HCT116 (cell line): ENCODE results near the gene USH1G. TPM values are rescaled to one million over a fixed set of nuclear protein-coding genes. Genes with fewer than 3 reads are reported as not detected.
A peak's percentile ranks its signal among the peaks of the same experiment; 100 is the strongest.

Experiments
- ATAC-seq: fragments of 200-7000 bp; cut with Tn5 transposase; 2 replicates; pipeline ENCODE4 v1.9.1; 2020; ENCODE audit warnings: mild to moderate bottlenecking, moderate library complexity
- BruUV-seq: library from RNA; stranded (reverse); fragments of 400-500 nt; replicated peaks from 2 replicates; lab custom pipeline; 2021; lab: Mats Ljungman, UMichigan
- CTCF ChIA-PET: fragments of 300-600 bp; sonication (Branson Sonifier 250); formaldehyde crosslinking; loops from one replicate; lab custom pipeline; 2021; ENCODE audit warnings: antibody characterized with exemption; lab: Charles Lee
- POLR2A ChIA-PET: fragments of 300-600, 350-600 bp; sonication (Branson Sonifier 250); formaldehyde crosslinking; loops from one replicate; lab custom pipeline; 2021; ENCODE audit warnings: antibody characterized with exemption; lab: Charles Lee
- RAD21 ChIA-PET, 2 experiments: fragments of 300-600 bp; sonication (Branson Sonifier 250); formaldehyde crosslinking; loops; one replicate each; lab custom pipeline; 2023; ENCODE audit warnings: low total read pairs in 2 of 2; ENCODE audit not compliant: uncharacterized antibody in 2 of 2, unreplicated experiment in 2 of 2, low non-redundant PET in 1 of 2; lab: Charles Lee
- DNase-seq: peaks from one replicate; pipeline ENCODE4 v3.0.0-alpha.2; 2010; ENCODE audit warnings: low read depth, low spot score
- H2AFZ ChIP-seq: fragments of 200-600 bp; shearing (Covaris generic), sonication (generic); 2 replicates; pipeline ENCODE4 v1.6.1; 2017; ENCODE audit warnings: low read depth, mixed run types, mixed read lengths, antibody characterized with exemption, low read length; ENCODE audit not compliant: poor library complexity, severe bottlenecking
- H3K27ac ChIP-seq: 2 replicates; pipeline ENCODE4 v1.5.1; 2012; ENCODE audit warnings: low read depth, low read length
- H3K27me3 ChIP-seq: fragments of 200-600 bp; sonication (generic); 2 replicates; pipeline ENCODE4 v1.6.1; 2016; ENCODE audit warnings: mixed run types, low read length, mixed read lengths; ENCODE audit not compliant: insufficient read depth
- H3K36me3 ChIP-seq, 2 experiments: fragments of 200-500 bp in 1 of 2; fragments of 200-600 bp in 1 of 2; sonication (Bioruptor generic) in 1 of 2; sonication (generic) in 1 of 2; 2 replicates each; pipeline versions ENCODE4 v1.5.1 to v1.6.1; 2014 to 2016; ENCODE audit warnings: low read length in 2 of 2, inconsistent platforms in 1 of 2, mixed read lengths in 1 of 2, mixed run types in 1 of 2; ENCODE audit not compliant: insufficient read depth in 2 of 2, control insufficient read depth in 1 of 2
- H3K4me1 ChIP-seq, 2 experiments: fragments of 200-600 bp in 1 of 2; sonication (generic) in 1 of 2; 2 replicates each; pipeline versions ENCODE4 v1.5.1 to v1.6.1; 2012 to 2017; ENCODE audit warnings: low read length in 2 of 2, inconsistent platforms in 1 of 2, mild to moderate bottlenecking in 1 of 2, mixed read lengths in 1 of 2, mixed run types in 1 of 2, moderate library complexity in 1 of 2; ENCODE audit not compliant: insufficient read depth in 2 of 2, control insufficient read depth in 1 of 2
- H3K4me2 ChIP-seq: fragments of 200-600 bp; sonication (generic); 2 replicates; pipeline ENCODE4 v1.6.1; 2017; ENCODE audit warnings: mixed run types, low read length, mixed read lengths
- H3K4me3 ChIP-seq, 2 experiments: fragments of 200-600 bp in 1 of 2; sonication (generic) in 1 of 2; replicated peaks in 1 of 2; 2 replicates each; pipeline ENCODE4 v1.5.1; 2011 to 2016; ENCODE audit warnings: low read length in 2 of 2, control low read depth in 1 of 2, low read depth in 1 of 2, mild to moderate bottlenecking in 1 of 2, mixed read lengths in 1 of 2, mixed run types in 1 of 2
- H3K79me2 ChIP-seq: fragments of 200-600 bp; sonication (generic); 2 replicates; pipeline ENCODE4 v1.6.1; 2017; ENCODE audit warnings: mild to moderate bottlenecking, mixed run types, low read length, moderate library complexity, mixed read lengths; ENCODE audit not compliant: insufficient read depth
- H3K9ac ChIP-seq: fragments of 200-600 bp; sonication (generic); 2 replicates; pipeline ENCODE4 v1.6.1; 2016; ENCODE audit warnings: low read length, mixed read lengths
- H3K9me2 ChIP-seq: fragments of 200-600 bp; sonication (generic), shearing (Covaris generic); 2 replicates; pipeline ENCODE4 v1.6.1; 2017; ENCODE audit warnings: mixed run types, mild to moderate bottlenecking, moderate library complexity; ENCODE audit not compliant: insufficient read depth
- H3K9me3 ChIP-seq, 2 experiments: fragments of 200-500 bp in 1 of 2; fragments of 200-600 bp in 1 of 2; sonication (Bioruptor generic) in 1 of 2; sonication (generic) in 1 of 2; 2 replicates each; pipeline ENCODE4 v1.6.1; 2014 to 2017; ENCODE audit warnings: low read length in 2 of 2, mixed read lengths in 2 of 2, inconsistent platforms in 1 of 2, low read depth in 1 of 2, mild to moderate bottlenecking in 1 of 2, mixed run types in 1 of 2, moderate library complexity in 1 of 2; ENCODE audit not compliant: control insufficient read depth in 1 of 2, insufficient read depth in 1 of 2
- H4K20me1 ChIP-seq: fragments of 200-600 bp; sonication (generic), shearing (Covaris generic); 2 replicates; pipeline ENCODE4 v1.6.1; 2017; ENCODE audit warnings: mixed run types, mild to moderate bottlenecking, moderate library complexity; ENCODE audit not compliant: insufficient read depth
- ATF3 ChIP-seq: IDR thresholded peaks from 2 replicates; pipeline ENCODE4 v1.6.1; 2012
- CTCF ChIP-seq, 3 experiments: fragments of 200-600 bp in 1 of 3; sonication (generic) in 1 of 3; IDR thresholded peaks in 2 of 3; conservative IDR thresholded peaks in 1 of 3; 2 replicates each; pipeline ENCODE4 v1.5.1; 2012 to 2017; ENCODE audit warnings: low read depth in 2 of 3, low read length in 2 of 3, antibody characterized with exemption in 1 of 3, borderline replicate concordance in 1 of 3, control low read depth in 1 of 3, mild to moderate bottlenecking in 1 of 3, mixed read lengths in 1 of 3, mixed run types in 1 of 3, moderate library complexity in 1 of 3; ENCODE audit not compliant: insufficient read depth in 1 of 3
- EZH2 ChIP-seq: fragments of 200-600 bp; sonication (generic); IDR thresholded peaks from 2 replicates; pipeline ENCODE4 v1.6.1; 2017; ENCODE audit warnings: antibody characterized with exemption, mixed run types
- EZH2phosphoT487 ChIP-seq: fragments of 200-600 bp; IDR thresholded peaks from 2 replicates; pipeline ENCODE4 v1.6.1; 2018; ENCODE audit warnings: antibody characterized with exemption, borderline replicate concordance
- JUND ChIP-seq: IDR thresholded peaks from 2 replicates; pipeline ENCODE4 v1.6.1; 2012
- POLR2A ChIP-seq: IDR thresholded peaks from 2 replicates; pipeline ENCODE4 v1.7.0; 2011; ENCODE audit warnings: borderline replicate concordance; ENCODE audit not compliant: insufficient read depth, insufficient read length; ENCODE audit errors: extremely low read depth
- POLR2AphosphoS5 ChIP-seq: IDR thresholded peaks from 2 replicates; pipeline ENCODE4 v1.6.1; 2011; ENCODE audit warnings: mild to moderate bottlenecking, low read depth, low read length, moderate library complexity
- RAD21 ChIP-seq: IDR thresholded peaks from 2 replicates; pipeline ENCODE4 v1.6.1; 2012; ENCODE audit warnings: low read depth, mild to moderate bottlenecking
- REST ChIP-seq: IDR thresholded peaks from 2 replicates; pipeline ENCODE4 v1.6.1; 2012; ENCODE audit warnings: low read depth
- SRF ChIP-seq: IDR thresholded peaks from 2 replicates; pipeline ENCODE4 v1.6.1; 2012; ENCODE audit warnings: low read depth
- ZBTB33 ChIP-seq: IDR thresholded peaks from 2 replicates; pipeline ENCODE4 v1.6.1; 2011; ENCODE audit warnings: mild to moderate bottlenecking, low read length, moderate library complexity; ENCODE audit not compliant: insufficient replicate concordance; ENCODE audit errors: extremely low read depth
- ZFX ChIP-seq: fragments of 450-650 bp; IDR thresholded peaks from 2 replicates; pipeline ENCODE4 v1.6.1; 2017
- ZNF274 ChIP-seq: fragments of 200-500 bp; sonication (Bioruptor generic); IDR thresholded peaks from 2 replicates; pipeline ENCODE4 v1.6.1; 2014; ENCODE audit warnings: mild to moderate bottlenecking, low read depth, low read length, inconsistent platforms
- intact Hi-C: fragments of 100-400 bp; cut with micrococcal nuclease; formaldehyde crosslinking; loops from 2 replicates; pipeline ENCODE4 v1.10.0; 2022
- total RNA-seq: library from RNA; stranded (reverse); gene quantifications from one replicate; pipeline ENCODE4 v1.2.1, GENCODE V29; 2021; ENCODE audit not compliant: unreplicated experiment

The USH1G gene
- total RNA-seq, 1 experiment from 2014 or later: 3.1 TPM

GRCh38 chr17:74950207-74950606 lies 27.2 kb upstream of the USH1G start (continued):
- TF ChIP-seq CTCF (IDR thresholded peaks at IDR 0.05 in 2 of 3, conservative IDR thresholded peaks at IDR 0.05 in 1 of 3; ENCODE audit: borderline replicate concordance in 1 of 3, insufficient read depth in 1 of 3, low read depth in 2 of 3, low read length in 2 of 3) (no peak), RAD21 (no peak), ATF3 (no peak)

- peak; percentile 9; the same call in 1 of the 2 replicates for ATAC-seq
- no peak for DNase-seq
- Histone ChIP-seq H3K27ac (no peak overlapping the region), H3K4me2 (no peak overlapping the region), H4K20me1 (no peaks in the 10 kb centered on the region), H3K9ac (no peak overlapping the region), H3K27me3 (no peaks in the 10 kb centered on the region), H2AFZ (no peak overlapping the region), H3K4me3 (no peak overlapping the region), H3K36me3 (no peaks in the 10 kb centered on the region), H3K9me3 (no peaks in the 10 kb centered on the region), H3K4me1 (peaks cover 2 to 19% of the 10 kb centered on the region in 2 experiments; a peak in 3 of 4 replicates), H3K9me2 (no peaks in the 10 kb centered on the region), H3K79me2 (no peaks in the 10 kb centered on the region)
- no peak for TF ChIP-seq ZBTB33
- TF ChIP-seq RAD21: no peak
- no peak for TF ChIP-seq EZH2
- no peak for TF ChIP-seq POLR2A
- TF ChIP-seq ATF3: no peak
- no peak for TF ChIP-seq REST
- TF ChIP-seq ZNF274: no peak
- no peak for TF ChIP-seq POLR2AphosphoS5
- no peak for TF ChIP-seq EZH2phosphoT487
- no peak for TF ChIP-seq JUND
- no peak for TF ChIP-seq SRF
- TF ChIP-seq ZFX: no peak
- RAD21 ChIA-PET: no interaction called here
- intact Hi-C loops: no loop called here
- POLR2A ChIA-PET: no interaction called here
- no TSS peak for BruUV-seq
- CTCF ChIA-PET: interaction anchor here (1.4 to 4.1 kb wide), 3 partner anchors 8 to 26 kb away, joined by 6 to 24 read pairs (median 10); partner anchors contain the start of gene OTOP2
These were observed 26.5 kb upstream of the USH1G start for GRCh38 chr17:74949455-74950115.
